Measurements from ENCODE around the gene CSMD2. TPM values are rescaled to one million over a fixed set of nuclear protein-coding genes. Genes with fewer than 3 reads are reported as not detected.

Gene CSMD2
- total RNA-seq, 1 experiment from 2014 or later = 0.22 TPM

DNA sequence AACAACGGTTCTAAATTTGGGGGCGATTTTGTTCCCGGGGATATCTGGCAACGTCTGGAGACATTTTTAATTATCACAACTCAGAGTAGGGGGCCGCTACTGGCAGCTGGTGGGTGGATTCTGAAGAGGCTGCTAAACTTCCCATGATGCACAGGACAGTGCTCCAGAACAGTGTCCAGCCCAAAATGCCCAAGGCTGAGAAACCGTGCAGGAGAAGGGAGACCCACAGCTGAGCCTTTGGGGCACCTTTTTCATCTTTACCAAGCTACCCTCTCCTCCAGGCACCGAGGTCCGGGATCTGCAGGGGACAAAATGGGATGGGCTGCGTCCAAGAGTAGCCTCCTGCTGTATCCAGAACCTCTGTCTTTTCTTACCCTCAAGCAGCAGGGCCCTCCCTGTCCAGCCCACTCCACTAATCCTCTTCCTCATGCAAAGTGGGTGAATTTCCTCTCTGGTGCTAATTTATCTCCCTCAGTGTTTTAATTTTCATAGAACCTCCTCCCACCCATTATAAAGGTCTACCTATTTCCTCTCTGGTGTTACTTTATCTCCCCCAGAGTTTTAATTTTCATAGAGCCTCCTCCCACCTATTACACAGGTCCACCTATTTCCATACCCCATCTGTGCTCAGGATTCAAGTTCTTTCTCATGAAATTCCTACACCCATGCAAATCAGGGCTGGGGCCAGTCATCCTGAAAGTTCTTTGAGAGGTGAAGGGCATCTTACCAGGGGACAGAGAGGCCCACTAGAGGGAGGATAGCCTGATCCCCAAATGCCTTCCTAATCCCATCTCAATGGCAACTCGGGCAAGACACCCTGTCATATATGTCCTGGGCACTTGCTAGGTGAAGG lies 42.7 kb downstream of the CSMD2 start:
- H3K9me2 ChIP-seq (ENCODE audit: insufficient read depth) = no peaks in the 10 kb centered on the region
- no peak overlapping the region for H3K4me2 ChIP-seq (ENCODE audit: low read length)
- POLR2A ChIA-PET = no interaction called here
- CTCF ChIA-PET = no interaction called here
- no peak for TF ChIP-seq POLR2A (IDR thresholded peaks at IDR 0.05; ENCODE audit: borderline replicate concordance, extremely low read depth, insufficient read depth, insufficient read length)
- TF ChIP-seq ZNF274 (IDR thresholded peaks at IDR 0.05; ENCODE audit: low read depth, low read length) = no peak
- no peak for TF ChIP-seq SP1 (IDR thresholded peaks at IDR 0.05; ENCODE audit: low read depth)
- no peak for TF ChIP-seq MAX (IDR thresholded peaks at IDR 0.05)
- TF ChIP-seq, protein P1, sequence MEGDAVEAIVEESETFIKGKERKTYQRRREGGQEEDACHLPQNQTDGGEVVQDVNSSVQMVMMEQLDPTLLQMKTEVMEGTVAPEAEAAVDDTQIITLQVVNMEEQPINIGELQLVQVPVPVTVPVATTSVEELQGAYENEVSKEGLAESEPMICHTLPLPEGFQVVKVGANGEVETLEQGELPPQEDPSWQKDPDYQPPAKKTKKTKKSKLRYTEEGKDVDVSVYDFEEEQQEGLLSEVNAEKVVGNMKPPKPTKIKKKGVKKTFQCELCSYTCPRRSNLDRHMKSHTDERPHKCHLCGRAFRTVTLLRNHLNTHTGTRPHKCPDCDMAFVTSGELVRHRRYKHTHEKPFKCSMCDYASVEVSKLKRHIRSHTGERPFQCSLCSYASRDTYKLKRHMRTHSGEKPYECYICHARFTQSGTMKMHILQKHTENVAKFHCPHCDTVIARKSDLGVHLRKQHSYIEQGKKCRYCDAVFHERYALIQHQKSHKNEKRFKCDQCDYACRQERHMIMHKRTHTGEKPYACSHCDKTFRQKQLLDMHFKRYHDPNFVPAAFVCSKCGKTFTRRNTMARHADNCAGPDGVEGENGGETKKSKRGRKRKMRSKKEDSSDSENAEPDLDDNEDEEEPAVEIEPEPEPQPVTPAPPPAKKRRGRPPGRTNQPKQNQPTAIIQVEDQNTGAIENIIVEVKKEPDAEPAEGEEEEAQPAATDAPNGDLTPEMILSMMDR (IDR thresholded peaks at IDR 0.05 in 2 of 3, conservative IDR thresholded peaks at IDR 0.05 in 1 of 3; ENCODE audit: borderline replicate concordance in 1 of 3, insufficient read depth in 1 of 3, low read depth in 2 of 3, low read length in 2 of 3) = no peak
- no peak for TF ChIP-seq ATF3 (IDR thresholded peaks at IDR 0.05)
- ATAC-seq (no peak), DNase-seq (ENCODE audit: low read depth, low spot score) (no peak)
- RAD21 ChIA-PET (ENCODE audit: low non-redundant PET in 1 of 2, low total read pairs in 2 of 2, uncharacterized antibody in 2 of 2, unreplicated experiment in 2 of 2) = no interaction called here
- H3K9ac ChIP-seq (ENCODE audit: low read length) = no peak overlapping the region
- no TSS peak for BruUV-seq (replicated peaks)
- H4K20me1 ChIP-seq (ENCODE audit: insufficient read depth) = no peaks in the 10 kb centered on the region
- 0 out of 4 replicates have a peak, but pooled peaks cover 0 to 5% of the 10 kb centered on the region in 2 experiments for H3K9me3 ChIP-seq (ENCODE audit: control insufficient read depth in 1 of 2, insufficient read depth in 1 of 2, low read depth in 1 of 2, low read length in 2 of 2)
- H3K27ac ChIP-seq (ENCODE audit: low read depth, low read length) = no peak overlapping the region
- no peak overlapping the region for H2AFZ ChIP-seq (ENCODE audit: low read depth, low read length, poor library complexity, severe bottlenecking)
- H3K4me1 ChIP-seq (ENCODE audit: control insufficient read depth in 1 of 2, insufficient read depth in 2 of 2, low read length in 2 of 2) = no peaks in the 10 kb centered on the region
- H3K79me2 ChIP-seq (ENCODE audit: insufficient read depth, low read length) = no peaks in the 10 kb centered on the region
- no peak overlapping the region for H3K4me3 ChIP-seq (replicated peaks in 1 of 2; ENCODE audit: low read depth in 1 of 2, low read length in 2 of 2)
- H3K36me3 ChIP-seq (ENCODE audit: control insufficient read depth in 1 of 2, insufficient read depth in 2 of 2, low read length in 2 of 2) = no peaks in the 10 kb centered on the region
- intact Hi-C loops (cut with micrococcal nuclease) = no loop called here
- peaks cover 6% of the 10 kb centered on the region; the same call in 1 of the 2 replicates for H3K27me3 ChIP-seq (ENCODE audit: insufficient read depth, low read length)
